ENCODE measurements around the gene MBD3L4. TPM values are rescaled to one million over a fixed set of nuclear protein-coding genes. Genes with fewer than 3 reads are reported as not detected.
"Not testable (repeated sequence)": the region's sequence is repeated elsewhere in the genome, so short reads cannot be mapped to it uniquely, and the experiment has no call there.

The MBD3L4 gene
- total RNA-seq, 1 donor = not detected

GRCh38 chr19:7063339-7063738 lies 23.4 kb upstream of the MBD3L4 start:
- no peak overlapping the region for H3K4me3 ChIP-seq (ENCODE audit: low read depth, low read length)
- no peak for DNase-seq (ENCODE audit: low read depth)
- TF ChIP-seq, protein P1, sequence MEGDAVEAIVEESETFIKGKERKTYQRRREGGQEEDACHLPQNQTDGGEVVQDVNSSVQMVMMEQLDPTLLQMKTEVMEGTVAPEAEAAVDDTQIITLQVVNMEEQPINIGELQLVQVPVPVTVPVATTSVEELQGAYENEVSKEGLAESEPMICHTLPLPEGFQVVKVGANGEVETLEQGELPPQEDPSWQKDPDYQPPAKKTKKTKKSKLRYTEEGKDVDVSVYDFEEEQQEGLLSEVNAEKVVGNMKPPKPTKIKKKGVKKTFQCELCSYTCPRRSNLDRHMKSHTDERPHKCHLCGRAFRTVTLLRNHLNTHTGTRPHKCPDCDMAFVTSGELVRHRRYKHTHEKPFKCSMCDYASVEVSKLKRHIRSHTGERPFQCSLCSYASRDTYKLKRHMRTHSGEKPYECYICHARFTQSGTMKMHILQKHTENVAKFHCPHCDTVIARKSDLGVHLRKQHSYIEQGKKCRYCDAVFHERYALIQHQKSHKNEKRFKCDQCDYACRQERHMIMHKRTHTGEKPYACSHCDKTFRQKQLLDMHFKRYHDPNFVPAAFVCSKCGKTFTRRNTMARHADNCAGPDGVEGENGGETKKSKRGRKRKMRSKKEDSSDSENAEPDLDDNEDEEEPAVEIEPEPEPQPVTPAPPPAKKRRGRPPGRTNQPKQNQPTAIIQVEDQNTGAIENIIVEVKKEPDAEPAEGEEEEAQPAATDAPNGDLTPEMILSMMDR (IDR thresholded peaks at IDR 0.05; ENCODE audit: insufficient read depth, low read depth, low read length) = no peak

- not testable (repeated sequence) for DNase-seq (ENCODE audit: low read depth)
Measured at GRCh38 chr19:7059977-7060376, 20.0 kb upstream of the MBD3L4 start.

GRCh38 chr19:7058576-7058975 lies 18.6 kb upstream of the MBD3L4 start, which contains the start of gene MBD3L3:
TSS of gene MBD3L3 (minus strand) at chr19:7058676. CDS start at chr19:7058605, 71 bp downstream.
- not testable (repeated sequence) for H3K4me3 ChIP-seq (ENCODE audit: low read depth, low read length); DNase-seq (ENCODE audit: low read depth)

More at GRCh38 chr19:7059977-7060376, 20.0 kb upstream of the MBD3L4 start:
- not testable (repeated sequence) for H3K4me3 ChIP-seq (ENCODE audit: low read depth, low read length)

DNA sequence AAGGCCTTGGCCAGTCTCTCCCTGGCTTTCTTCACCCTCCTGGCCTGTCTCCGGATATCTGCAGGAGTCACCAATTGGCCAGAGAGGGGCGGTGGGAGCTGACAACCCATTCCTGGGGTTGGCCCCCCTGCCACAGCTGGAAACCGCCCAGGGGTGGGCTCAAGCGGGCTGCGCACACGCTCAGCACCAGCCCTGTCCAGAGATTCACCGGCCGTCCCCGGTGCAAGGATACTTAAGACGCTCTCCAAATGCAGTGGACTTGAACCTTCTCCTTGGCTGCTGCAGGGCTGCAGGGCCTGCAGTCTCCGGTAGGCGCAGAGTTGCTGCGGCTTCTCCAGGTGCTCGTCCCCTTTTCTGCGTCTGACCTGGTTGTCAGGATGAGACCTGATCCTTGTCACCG lies 16.4 kb upstream of the MBD3L4 start:
- not testable (repeated sequence) for DNase-seq (ENCODE audit: low read depth); H3K4me3 ChIP-seq (ENCODE audit: low read depth, low read length)

DNA sequence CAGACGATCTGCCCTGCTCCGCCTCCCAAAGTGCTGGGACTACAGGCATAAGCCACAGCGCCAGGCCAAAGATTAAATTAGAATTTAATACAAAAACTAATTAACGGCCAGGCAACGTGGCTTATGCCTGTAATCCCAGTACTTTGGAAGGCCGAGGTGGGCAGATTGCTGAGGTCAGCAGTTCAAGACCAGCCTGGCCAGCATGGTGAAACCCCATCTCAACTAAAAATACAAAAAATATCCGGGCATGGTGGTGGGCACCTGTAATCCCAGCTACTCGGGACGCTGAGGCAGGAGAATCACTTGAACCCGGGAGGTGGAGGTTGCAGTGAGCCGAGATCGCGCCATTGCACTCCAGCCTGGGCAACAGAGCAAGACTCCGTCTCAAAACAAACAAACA lies 15.7 kb upstream of the MBD3L4 start:
- DNase-seq (ENCODE audit: low read depth); H3K4me3 ChIP-seq (ENCODE audit: low read depth, low read length): not testable (repeated sequence)

- not testable (repeated sequence) for H3K4me3 ChIP-seq (ENCODE audit: low read depth, low read length); DNase-seq (ENCODE audit: low read depth)
Measured at GRCh38 chr19:7054635-7055368, 14.8 kb upstream of the MBD3L4 start.

GRCh38 chr19:7052896-7053295 lies 12.9 kb upstream of the MBD3L4 start:
- DNase-seq (ENCODE audit: low read depth); H3K4me3 ChIP-seq (ENCODE audit: low read depth, low read length): not testable (repeated sequence)

DNA sequence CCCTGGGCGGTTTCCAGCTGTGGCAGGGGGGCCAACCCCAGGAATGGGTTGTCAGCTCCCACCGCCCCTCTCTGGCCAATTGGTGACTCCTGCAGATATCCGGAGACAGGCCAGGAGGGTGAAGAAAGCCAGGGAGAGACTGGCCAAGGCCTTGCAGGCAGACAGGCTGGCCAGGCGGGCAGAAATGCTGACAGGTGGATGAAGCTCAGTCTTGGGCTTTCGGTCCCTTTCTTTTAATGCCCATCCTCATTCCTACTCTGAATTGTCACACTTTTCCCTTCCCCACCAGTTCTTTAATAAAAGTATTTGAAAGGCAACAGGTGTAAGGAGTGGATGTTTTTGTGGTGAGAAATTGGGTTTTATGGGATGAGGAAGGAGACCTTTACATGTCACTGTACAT lies 11.4 kb upstream of the MBD3L4 start:
- not testable (repeated sequence) for DNase-seq (ENCODE audit: low read depth); H3K4me3 ChIP-seq (ENCODE audit: low read depth, low read length)

GRCh38 chr19:7049021-7049420 lies 9.0 kb upstream of the MBD3L4 start, which contains the start of gene MBD3L2:
TSS of gene MBD3L2 (plus strand) at chr19:7049321. CDS start at chr19:7049374, 53 bp downstream.
- not testable (repeated sequence) for DNase-seq (ENCODE audit: low read depth); H3K4me3 ChIP-seq (ENCODE audit: low read depth, low read length)

DNA sequence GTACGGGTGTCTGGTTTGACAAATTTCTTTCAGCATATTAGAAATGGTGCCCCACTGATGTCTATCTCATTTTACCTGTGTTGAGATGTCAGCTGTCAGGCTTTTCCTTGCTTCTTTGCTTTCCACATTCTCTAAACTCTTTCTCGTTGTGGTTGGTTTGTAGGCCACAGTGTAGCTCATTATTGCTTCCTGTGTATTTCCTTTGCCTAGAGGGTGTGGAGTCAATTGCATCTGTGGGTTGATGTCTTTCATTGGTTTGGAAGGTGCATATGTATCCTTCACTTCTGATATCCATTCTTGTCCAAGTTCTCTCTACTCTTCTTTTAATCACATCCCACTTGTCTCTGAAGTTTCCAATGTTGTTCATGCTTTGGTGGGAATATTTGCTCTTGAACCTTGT lies 1.6 kb upstream of the MBD3L4 start:
- not testable (repeated sequence) for DNase-seq (ENCODE audit: low read depth); H3K4me3 ChIP-seq (ENCODE audit: low read depth, low read length)

DNA sequence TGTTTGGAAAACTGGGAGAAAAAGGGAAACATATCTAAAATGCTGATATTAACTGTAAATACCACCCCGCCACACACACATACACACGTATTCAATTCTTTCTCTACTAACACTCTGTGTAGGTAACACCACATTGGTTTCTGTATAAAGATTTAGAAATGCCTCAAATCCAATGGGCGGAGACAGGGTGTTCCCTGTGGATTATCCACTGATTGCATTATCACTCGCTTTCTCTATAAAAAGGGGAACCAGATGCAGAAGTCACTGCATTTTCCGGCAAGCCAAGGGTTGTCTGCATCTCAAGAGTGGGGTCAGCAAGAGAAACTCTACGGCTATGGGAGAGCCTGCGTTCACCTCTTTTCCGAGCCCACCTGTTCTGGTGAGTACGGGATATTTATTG lies 9.7 kb downstream of the MBD3L4 start, which contains the start of gene MBD3L5:
TSS of gene MBD3L5 (plus strand) at position 301 of the 400 bp plus-strand sequence. CDS start at position 335, 34 bp downstream.
- DNase-seq (ENCODE audit: low read depth); H3K4me3 ChIP-seq (ENCODE audit: low read depth, low read length): not testable (repeated sequence)

DNA sequence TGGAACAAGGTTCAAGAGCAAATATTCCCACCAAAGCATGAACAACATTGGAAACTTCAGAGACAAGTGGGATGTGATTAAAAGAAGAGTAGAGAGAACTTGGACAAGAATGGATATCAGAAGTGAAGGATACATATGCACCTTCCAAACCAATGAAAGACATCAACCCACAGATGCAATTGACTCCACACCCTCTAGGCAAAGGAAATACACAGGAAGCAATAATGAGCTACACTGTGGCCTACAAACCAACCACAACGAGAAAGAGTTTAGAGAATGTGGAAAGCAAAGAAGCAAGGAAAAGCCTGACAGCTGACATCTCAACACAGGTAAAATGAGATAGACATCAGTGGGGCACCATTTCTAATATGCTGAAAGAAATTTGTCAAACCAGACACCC lies 11.2 kb downstream of the MBD3L4 start:
- not testable (repeated sequence) for DNase-seq (ENCODE audit: low read depth)

GRCh38 chr19:7021331-7021730 lies 18.6 kb downstream of the MBD3L4 start, which contains the start of gene MBD3L2B:
TSS of gene MBD3L2B (minus strand) at chr19:7021431. CDS start at chr19:7021397, 34 bp downstream.
- not testable (repeated sequence) for DNase-seq (ENCODE audit: low read depth); H3K4me3 ChIP-seq (ENCODE audit: low read depth, low read length)

More for the DNA sequence above, 11.2 kb downstream of the MBD3L4 start:
- H3K4me3 ChIP-seq (ENCODE audit: low read depth, low read length) = not testable (repeated sequence)

DNA sequence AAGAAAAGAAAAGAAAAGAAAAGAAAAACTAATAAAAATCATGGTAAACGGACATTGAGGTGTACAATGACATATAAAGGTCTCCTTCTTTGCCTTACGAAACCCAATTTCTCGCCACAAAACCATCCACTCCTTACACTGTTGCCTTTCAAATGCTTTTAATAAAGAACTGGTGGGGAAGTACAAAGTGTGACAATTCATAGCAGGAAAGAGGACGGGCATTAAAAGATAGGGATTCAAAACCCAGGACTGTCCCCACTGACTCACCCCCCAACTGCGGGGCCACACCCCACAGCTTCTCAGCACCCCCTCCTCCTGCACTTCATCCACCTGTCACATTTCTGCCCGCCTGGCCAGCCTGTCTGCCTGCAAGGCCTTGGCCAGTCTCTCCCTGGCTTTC lies 21.2 kb downstream of the MBD3L4 start:
- no peak overlapping the region for H3K4me3 ChIP-seq (ENCODE audit: low read depth, low read length)
- DNase-seq (ENCODE audit: low read depth) = no peak
- TF ChIP-seq, protein P1 (IDR thresholded peaks at IDR 0.05; ENCODE audit: insufficient read depth, low read depth, low read length) = no peak

All from fibroblast of villous mesenchyme (primary cell).